Fibroblast of villous mesenchyme (primary cell): ENCODE data around the gene RFX8. TPM values are rescaled to one million over a fixed set of nuclear protein-coding genes. Genes with fewer than 3 reads are reported as not detected.
A peak's percentile ranks its signal among the peaks of the same experiment; 100 is the strongest.

Experiments
- DNase-seq: peaks from one replicate; pipeline ENCODE4 v3.0.0-alpha.2; 2010; ENCODE audit warnings: low read depth
- H3K4me3 ChIP-seq: 2 replicates; pipeline ENCODE4 v1.5.1; 2011; ENCODE audit warnings: low read depth, mild to moderate bottlenecking, low read length
- CTCF ChIP-seq: IDR thresholded peaks from 2 replicates; pipeline ENCODE4 v1.5.1; 2012; ENCODE audit warnings: low read depth, mild to moderate bottlenecking, low read length; ENCODE audit not compliant: insufficient read depth
- total RNA-seq: library from RNA; depleted of rRNA; stranded (reverse); fragments of >200 nt; gene quantifications from 2 replicates; pipeline ENCODE4 v1.2.3, GENCODE V29; 2012

The RFX8 gene
- total RNA-seq, 1 donor, result 1.7 TPM

GRCh38 chr2:101387151-101387834 lies 87.6 kb downstream of the RFX8 start, which contains the start of gene CREG2:
Gene CREG2, minus strand, starts transcription at chr2:101387503. Its CDS starts 46 bp downstream, at chr2:101387457.
- peak; percentile 49 for TF ChIP-seq CTCF
- DNase-seq, result peak; percentile 63
- peak within 1 kb of the TSS; percentile 50 for H3K4me3 ChIP-seq

GRCh38 chr2:101386599-101387150 lies 88.2 kb downstream of the RFX8 start:
- peak overlapping the region; percentile 50 for H3K4me3 ChIP-seq
- no peak for DNase-seq
- no peak for TF ChIP-seq CTCF

DNA sequence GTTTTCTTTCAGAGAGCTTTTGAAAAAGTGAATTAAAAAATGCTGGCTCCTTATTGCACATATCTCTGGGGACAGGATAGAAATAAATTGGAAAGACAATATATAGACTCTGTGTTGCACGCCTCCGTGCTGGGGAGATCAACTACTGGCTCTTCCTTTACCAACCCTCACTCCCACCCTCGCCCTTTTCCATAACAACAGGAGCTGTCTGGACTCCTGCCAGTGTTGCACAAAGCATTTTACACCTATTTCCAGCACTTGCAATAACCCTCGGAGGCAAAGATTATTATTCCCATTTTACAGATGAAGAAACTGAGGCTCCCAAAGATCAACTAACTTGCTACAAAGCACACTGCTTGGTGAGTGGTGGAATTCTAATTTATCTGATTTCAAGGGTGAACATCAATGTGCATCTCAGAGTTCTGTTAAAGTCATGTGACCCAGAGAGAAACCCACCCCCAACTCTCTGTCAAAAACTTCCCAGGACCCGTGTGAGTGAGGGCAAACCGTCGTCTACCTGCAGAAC lies 91.8 kb downstream of the RFX8 start:
- no peak for TF ChIP-seq CTCF
- no peak for DNase-seq
- no peak overlapping the region for H3K4me3 ChIP-seq

GRCh38 chr2:101382442-101382841 lies 92.5 kb downstream of the RFX8 start:
- no peak for DNase-seq
- no peak for TF ChIP-seq CTCF
- no peak overlapping the region for H3K4me3 ChIP-seq

GRCh38 chr2:101380376-101380775 lies 94.5 kb downstream of the RFX8 start:
- H3K4me3 ChIP-seq, result no peak overlapping the region
- peak; percentile 85 for DNase-seq
- no peak for TF ChIP-seq CTCF

DNA sequence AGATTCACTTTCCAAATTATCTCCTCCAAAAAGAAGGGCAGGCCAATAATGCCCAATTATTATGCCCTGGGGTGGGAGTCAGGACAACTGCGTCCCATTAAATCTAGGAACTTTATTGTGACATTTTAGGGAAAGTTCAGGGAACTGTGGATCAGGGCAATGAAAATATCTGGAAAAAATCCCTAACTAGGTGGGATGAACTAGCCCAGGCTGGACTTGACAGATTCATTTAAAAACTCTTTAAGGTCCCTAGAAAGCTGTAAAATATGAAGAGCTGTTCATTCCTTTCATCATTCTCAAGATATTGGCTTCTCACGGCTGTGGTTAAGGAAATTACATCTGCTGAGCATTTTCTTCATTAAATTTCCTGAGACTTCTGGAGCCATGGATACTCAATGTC lies 95.8 kb downstream of the RFX8 start:
- TF ChIP-seq CTCF, result no peak
- H3K4me3 ChIP-seq, result no peak overlapping the region
- DNase-seq, result no peak
